NCI-H2227 (cell line): ENCODE data around the gene TCP11X2.
"Not testable (repeated sequence)": the region's sequence is repeated elsewhere in the genome, so short reads cannot be mapped to it uniquely, and the experiment has no call there.

Experiments used
- DNase-seq: peaks from one replicate; lab custom pipeline; 2025; ENCODE audit not compliant: unreplicated experiment; lab: John Stamatoyannopoulos, UW

Gene TCP11X2

GRCh38 chrX:102471762-102472220 lies at the start of gene TCP11X2:
TCP11X2 (minus strand) TSS chrX:102471812.
- DNase-seq = not testable (repeated sequence)

- DNase-seq = peak; percentile 51
These were observed 45.7 kb upstream of the TCP11X2 start for GRCh38 chrX:102517326-102517725.

- DNase-seq = peak; percentile 90
These were observed 44.6 kb upstream of the TCP11X2 start, which contains the start of gene TMSB15A for GRCh38 chrX:102515975-102516941. TMSB15A (minus strand) TSS chrX:102516739.

- DNase-seq = no peak
These were observed 42.9 kb upstream of the TCP11X2 start for GRCh38 chrX:102514536-102514935.

GRCh38 chrX:102498732-102499131 lies 27.1 kb upstream of the TCP11X2 start:
- no peak for DNase-seq

- DNase-seq = no peak
These were observed 20.2 kb upstream of the TCP11X2 start for GRCh38 chrX:102491766-102492165.

- not testable (repeated sequence) for DNase-seq
These were observed 7.2 kb upstream of the TCP11X2 start for GRCh38 chrX:102478765-102479164.

- DNase-seq = not testable (repeated sequence)
These were observed 1.4 kb downstream of the TCP11X2 start for GRCh38 chrX:102470215-102470614.

GRCh38 chrX:102458615-102459014 lies 13.0 kb downstream of the TCP11X2 start:
- DNase-seq = not testable (repeated sequence)

- not testable (repeated sequence) for DNase-seq
These were observed 31.7 kb downstream of the TCP11X2 start, which contains the start of gene NXF2B for GRCh38 chrX:102439908-102440307. NXF2B (minus strand) TSS chrX:102440008; CDS start chrX:102380036, 59,972 bp downstream.

- not testable (repeated sequence) for DNase-seq
These were observed 57.1 kb downstream of the TCP11X2 start for GRCh38 chrX:102414493-102414892.
